Smooth muscle cell (in vitro differentiated cells): Measurements from ENCODE around the gene FGGY. TPM values are rescaled to one million over a fixed set of nuclear protein-coding genes. Genes with fewer than 3 reads are reported as not detected.

ENCODE experiments used
- DNase-seq: peaks from one replicate; lab custom pipeline; 2025; ENCODE audit not compliant: unreplicated experiment; lab: John Stamatoyannopoulos, UW
- H2AFZ ChIP-seq: fragments of 200-600 bp; sonication (generic); 2 replicates; pipeline ENCODE4 v1.6.0; 2016; ENCODE audit warnings: antibody characterized with exemption, low read depth, mild to moderate bottlenecking
- H3F3A ChIP-seq: fragments of 200-600 bp; sonication (generic); 2 replicates; pipeline ENCODE4 v1.6.0; 2017; ENCODE audit warnings: antibody characterized with exemption, low read depth
- H3K27ac ChIP-seq: fragments of 200-600 bp; sonication (generic); 2 replicates; pipeline ENCODE4 v1.5.1; 2016; ENCODE audit warnings: low read depth, mild to moderate bottlenecking
- H3K27me3 ChIP-seq: fragments of 200-600 bp; sonication (generic); 2 replicates; pipeline ENCODE4 v1.6.1; 2016; ENCODE audit warnings: low read depth, mild to moderate bottlenecking
- H3K36me3 ChIP-seq: fragments of 200-600 bp; sonication (generic); 2 replicates; pipeline ENCODE4 v1.5.1; 2016; ENCODE audit warnings: low read depth
- H3K4me1 ChIP-seq: fragments of 200-600 bp; sonication (generic); 2 replicates; pipeline ENCODE4 v1.5.1; 2016; ENCODE audit warnings: low read depth
- H3K4me2 ChIP-seq: fragments of 200-600 bp; sonication (generic); 2 replicates; pipeline ENCODE4 v1.6.0; 2016; ENCODE audit warnings: mild to moderate bottlenecking
- H3K4me3 ChIP-seq: fragments of 200-600 bp; sonication (generic); 2 replicates; pipeline ENCODE4 v1.5.1; 2016; ENCODE audit warnings: mild to moderate bottlenecking
- H3K79me2 ChIP-seq: fragments of 200-600 bp; sonication (generic); 2 replicates; pipeline ENCODE4 v1.6.0; 2016; ENCODE audit warnings: low read depth, mild to moderate bottlenecking
- H3K9ac ChIP-seq: fragments of 200-600 bp; sonication (generic); 2 replicates; pipeline ENCODE4 v1.6.0; 2016; ENCODE audit warnings: low read depth
- H3K9me3 ChIP-seq: fragments of 200-600 bp; sonication (generic); replicated peaks from 2 replicates; pipeline ENCODE4 v1.5.1; 2016; ENCODE audit warnings: low read depth
- H4K20me1 ChIP-seq: fragments of 200-600 bp; sonication (generic); 2 replicates; pipeline ENCODE4 v1.6.0; 2016; ENCODE audit warnings: low read depth
- WGBS: methylation state at CpG from one replicate; pipeline ENCODE4 v1.1.7; 2016; ENCODE audit warnings: low lambda C conversion rate; 5-methylcytosine and 5-hydroxymethylcytosine counted together
- polyA plus RNA-seq: library from polyadenylated mRNA; unstranded; fragments of >200 nt; fragmentation: Nextera tagmentation; extraction: Ambion mirVana; gene quantifications from 2 replicates; pipeline ENCODE4 v1.2.1, GENCODE V29; 2016
- total RNA-seq: library from RNA; depleted of rRNA; stranded (reverse); fragments of >200 nt; gene quantifications from 2 replicates; pipeline ENCODE4 v1.2.3, GENCODE V29; 2014
- TF ChIP-seq, protein P1 (sequence below): fragments of 200-600 bp; sonication (generic); IDR thresholded peaks from 2 replicates; pipeline ENCODE4 v1.5.1; 2017; ENCODE audit warnings: borderline replicate concordance, mild to moderate bottlenecking, antibody characterized with exemption; ENCODE audit not compliant: insufficient read depth, poor library complexity, severe bottlenecking

Gene FGGY
- total and polyA plus RNA-seq, 2 experiments from 2014 or later: 5.1 to 9.2 TPM

GRCh38 chr1:59417406-59417805 is 120.5 kb downstream of the FGGY start:
- H3F3A ChIP-seq: no peaks in the 10 kb centered on the region
- H3K36me3 ChIP-seq: no peaks in the 10 kb centered on the region
- peaks cover 10% of the 10 kb centered on the region for H3K4me1 ChIP-seq
- H3K27me3 ChIP-seq: no peaks in the 10 kb centered on the region
- no peak overlapping the region for H3K27ac ChIP-seq
- no peaks in the 10 kb centered on the region for H3K79me2 ChIP-seq
- H3K9ac ChIP-seq: no peak overlapping the region
- DNase-seq: no peak
- no peak overlapping the region for H3K4me2 ChIP-seq
- no peak overlapping the region for H3K4me3 ChIP-seq
- TF ChIP-seq, protein P1, sequence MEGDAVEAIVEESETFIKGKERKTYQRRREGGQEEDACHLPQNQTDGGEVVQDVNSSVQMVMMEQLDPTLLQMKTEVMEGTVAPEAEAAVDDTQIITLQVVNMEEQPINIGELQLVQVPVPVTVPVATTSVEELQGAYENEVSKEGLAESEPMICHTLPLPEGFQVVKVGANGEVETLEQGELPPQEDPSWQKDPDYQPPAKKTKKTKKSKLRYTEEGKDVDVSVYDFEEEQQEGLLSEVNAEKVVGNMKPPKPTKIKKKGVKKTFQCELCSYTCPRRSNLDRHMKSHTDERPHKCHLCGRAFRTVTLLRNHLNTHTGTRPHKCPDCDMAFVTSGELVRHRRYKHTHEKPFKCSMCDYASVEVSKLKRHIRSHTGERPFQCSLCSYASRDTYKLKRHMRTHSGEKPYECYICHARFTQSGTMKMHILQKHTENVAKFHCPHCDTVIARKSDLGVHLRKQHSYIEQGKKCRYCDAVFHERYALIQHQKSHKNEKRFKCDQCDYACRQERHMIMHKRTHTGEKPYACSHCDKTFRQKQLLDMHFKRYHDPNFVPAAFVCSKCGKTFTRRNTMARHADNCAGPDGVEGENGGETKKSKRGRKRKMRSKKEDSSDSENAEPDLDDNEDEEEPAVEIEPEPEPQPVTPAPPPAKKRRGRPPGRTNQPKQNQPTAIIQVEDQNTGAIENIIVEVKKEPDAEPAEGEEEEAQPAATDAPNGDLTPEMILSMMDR: no peak
- no peaks in the 10 kb centered on the region for H3K9me3 ChIP-seq
- H2AFZ ChIP-seq: no peak overlapping the region
- no peaks in the 10 kb centered on the region for H4K20me1 ChIP-seq

GRCh38 chr1:59418363-59419144 is 121.7 kb downstream of the FGGY start:
- no peak overlapping the region for H3K4me3 ChIP-seq
- no peaks in the 10 kb centered on the region for H3K36me3 ChIP-seq
- H3K27ac ChIP-seq: no peak overlapping the region
- no peaks in the 10 kb centered on the region for H3K27me3 ChIP-seq
- H3K9ac ChIP-seq: peak overlapping the region; percentile 33
- peak overlapping the region; percentile 39 for H3K4me2 ChIP-seq
- peaks cover 10% of the 10 kb centered on the region for H3K4me1 ChIP-seq
- WGBS: 68% methylated on average over 6 of the region's 6 CpGs
- H4K20me1 ChIP-seq: no peaks in the 10 kb centered on the region
- no peak overlapping the region for H2AFZ ChIP-seq
- TF ChIP-seq, protein P1: no peak
- DNase-seq: no peak
- H3F3A ChIP-seq: no peaks in the 10 kb centered on the region
- no peaks in the 10 kb centered on the region for H3K79me2 ChIP-seq
- H3K9me3 ChIP-seq: no peaks in the 10 kb centered on the region

- H3K79me2 ChIP-seq: no peaks in the 10 kb centered on the region
- no peak overlapping the region for H2AFZ ChIP-seq
- TF ChIP-seq, protein P1: no peak
- H3F3A ChIP-seq: no peaks in the 10 kb centered on the region
- H3K9me3 ChIP-seq: no peaks in the 10 kb centered on the region
- no peak overlapping the region for H3K4me2 ChIP-seq
- WGBS: 84% methylated on average over 6 of the region's 6 CpGs
- H3K27ac ChIP-seq: no peak overlapping the region
- H3K27me3 ChIP-seq: no peaks in the 10 kb centered on the region
- peaks cover 10% of the 10 kb centered on the region for H3K4me1 ChIP-seq
- no peak for DNase-seq
- H3K9ac ChIP-seq: no peak overlapping the region
- no peak overlapping the region for H3K4me3 ChIP-seq
- H4K20me1 ChIP-seq: no peaks in the 10 kb centered on the region
- no peaks in the 10 kb centered on the region for H3K36me3 ChIP-seq
Observed at GRCh38 chr1:59419361-59420140, 122.7 kb downstream of the FGGY start.
